Measurements from ENCODE around the gene SIX3. TPM values are rescaled to one million over a fixed set of nuclear protein-coding genes. Genes with fewer than 3 reads are reported as not detected.

The SIX3 gene
- total RNA-seq, 1 donor from 2014 or later = not detected

GRCh38 chr2:44945676-44946371 lies 4.3 kb downstream of the SIX3 start:
- DNase-seq (ENCODE audit: low spot score) = no peak
- TF ChIP-seq CTCF (IDR thresholded peaks at IDR 0.05; ENCODE audit: unreplicated experiment) = no peak
- peaks cover 46% of the 10 kb centered on the region for H3K4me1 Mint-ChIP-seq (ENCODE audit: unreplicated experiment)
- no peaks in the 10 kb centered on the region for H3K9me3 Mint-ChIP-seq (ENCODE audit: unreplicated experiment)
- H3K36me3 Mint-ChIP-seq (ENCODE audit: low read depth, unreplicated experiment) = peaks cover 6% of the 10 kb centered on the region
- peaks cover 58% of the 10 kb centered on the region for H3K27me3 Mint-ChIP-seq (ENCODE audit: unreplicated experiment)
- H3K4me3 Mint-ChIP-seq (ENCODE audit: unreplicated experiment) = no peak overlapping the region
- no peak overlapping the region for H3K27ac Mint-ChIP-seq (ENCODE audit: unreplicated experiment)

GRCh38 chr2:44946372-44947027 lies 5.0 kb downstream of the SIX3 start:
- Mint-ChIP-seq H3K36me3 (ENCODE audit: low read depth, unreplicated experiment) (peaks cover 6% of the 10 kb centered on the region), H3K4me1 (ENCODE audit: unreplicated experiment) (peaks cover 42% of the 10 kb centered on the region), H3K27ac (ENCODE audit: unreplicated experiment) (no peak overlapping the region), H3K9me3 (ENCODE audit: unreplicated experiment) (no peaks in the 10 kb centered on the region), H3K27me3 (ENCODE audit: unreplicated experiment) (peaks cover 59% of the 10 kb centered on the region), H3K4me3 (ENCODE audit: unreplicated experiment) (no peak overlapping the region)
- no peak for TF ChIP-seq CTCF (IDR thresholded peaks at IDR 0.05; ENCODE audit: unreplicated experiment)
- no peak for DNase-seq (ENCODE audit: low spot score)

- Mint-ChIP-seq H3K36me3 (ENCODE audit: low read depth, unreplicated experiment) (peaks cover 6% of the 10 kb centered on the region), H3K27ac (ENCODE audit: unreplicated experiment) (no peak overlapping the region), H3K4me3 (ENCODE audit: unreplicated experiment) (no peak overlapping the region), H3K27me3 (ENCODE audit: unreplicated experiment) (peaks cover 57% of the 10 kb centered on the region), H3K9me3 (ENCODE audit: unreplicated experiment) (no peaks in the 10 kb centered on the region), H3K4me1 (ENCODE audit: unreplicated experiment) (peaks cover 37% of the 10 kb centered on the region)
- TF ChIP-seq CTCF (IDR thresholded peaks at IDR 0.05; ENCODE audit: unreplicated experiment) = no peak
- DNase-seq (ENCODE audit: low spot score) = no peak
Observed at GRCh38 chr2:44947028-44947375, 5.5 kb downstream of the SIX3 start.

- no peak overlapping the region for H3K27ac Mint-ChIP-seq (ENCODE audit: unreplicated experiment)
- peaks cover 6% of the 10 kb centered on the region for H3K36me3 Mint-ChIP-seq (ENCODE audit: low read depth, unreplicated experiment)
- H3K9me3 Mint-ChIP-seq (ENCODE audit: unreplicated experiment) = no peaks in the 10 kb centered on the region
- H3K4me1 Mint-ChIP-seq (ENCODE audit: unreplicated experiment) = peaks cover 39% of the 10 kb centered on the region
- no peak overlapping the region for H3K4me3 Mint-ChIP-seq (ENCODE audit: unreplicated experiment)
- DNase-seq (ENCODE audit: low spot score) = no peak
- TF ChIP-seq CTCF (IDR thresholded peaks at IDR 0.05; ENCODE audit: unreplicated experiment) = no peak
- peaks cover 56% of the 10 kb centered on the region for H3K27me3 Mint-ChIP-seq (ENCODE audit: unreplicated experiment)
Observed at GRCh38 chr2:44948565-44949328, 7.2 kb downstream of the SIX3 start.

All from endothelial cell (in vitro differentiated cells).